Breast epithelium (tissue), 3 donors: ENCODE measurements around the gene EIF4G3.

ENCODE experiments used
- POLR2A ChIP-seq: fragments of 450-650 bp; IDR thresholded peaks from one replicate; pipeline ENCODE4 v1.6.1; 2016; ENCODE audit warnings: antibody characterized with exemption, mild to moderate bottlenecking, moderate library complexity
- POLR2AphosphoS5 ChIP-seq, 3 donors: sonication (generic); formaldehyde crosslinking; IDR thresholded peaks; one replicate each; pipeline ENCODE4 v1.6.1; 2017; ENCODE audit warnings: antibody characterized with exemption in 3 of 3
- TF ChIP-seq, protein P1 (sequence below), 3 donors: fragments of 450-650 bp; IDR thresholded peaks; one replicate each; pipeline ENCODE4 v1.5.1; 2016 to 2017; ENCODE audit warnings: antibody characterized with exemption in 3 of 3, mild to moderate bottlenecking in 3 of 3, moderate library complexity in 3 of 3

- TF ChIP-seq POLR2A = no peak
- TF ChIP-seq, protein P1, sequence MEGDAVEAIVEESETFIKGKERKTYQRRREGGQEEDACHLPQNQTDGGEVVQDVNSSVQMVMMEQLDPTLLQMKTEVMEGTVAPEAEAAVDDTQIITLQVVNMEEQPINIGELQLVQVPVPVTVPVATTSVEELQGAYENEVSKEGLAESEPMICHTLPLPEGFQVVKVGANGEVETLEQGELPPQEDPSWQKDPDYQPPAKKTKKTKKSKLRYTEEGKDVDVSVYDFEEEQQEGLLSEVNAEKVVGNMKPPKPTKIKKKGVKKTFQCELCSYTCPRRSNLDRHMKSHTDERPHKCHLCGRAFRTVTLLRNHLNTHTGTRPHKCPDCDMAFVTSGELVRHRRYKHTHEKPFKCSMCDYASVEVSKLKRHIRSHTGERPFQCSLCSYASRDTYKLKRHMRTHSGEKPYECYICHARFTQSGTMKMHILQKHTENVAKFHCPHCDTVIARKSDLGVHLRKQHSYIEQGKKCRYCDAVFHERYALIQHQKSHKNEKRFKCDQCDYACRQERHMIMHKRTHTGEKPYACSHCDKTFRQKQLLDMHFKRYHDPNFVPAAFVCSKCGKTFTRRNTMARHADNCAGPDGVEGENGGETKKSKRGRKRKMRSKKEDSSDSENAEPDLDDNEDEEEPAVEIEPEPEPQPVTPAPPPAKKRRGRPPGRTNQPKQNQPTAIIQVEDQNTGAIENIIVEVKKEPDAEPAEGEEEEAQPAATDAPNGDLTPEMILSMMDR (IDR thresholded peaks at IDR 0.05) = no peak
- TF ChIP-seq POLR2AphosphoS5 (IDR thresholded peaks at IDR 0.05) = no peak
Measured at GRCh38 chr1:20814534-20814871, 362.2 kb downstream of the EIF4G3 start.
